OCI-LY1 (cell line): ENCODE results near the gene ECEL1.

Experiments used
- CTCF ChIP-seq: fragments of 200-600 bp; sonication (generic), shearing (Covaris generic); IDR thresholded peaks from 2 replicates; pipeline ENCODE4 v1.5.1; 2017; ENCODE audit warnings: mild to moderate bottlenecking, antibody characterized with exemption, low read length, moderate library complexity, mixed read lengths
- EZH2 ChIP-seq: fragments of 200-600 bp; sonication (generic), shearing (Covaris generic); IDR thresholded peaks from 2 replicates; pipeline ENCODE4 v1.8.0; 2017; ENCODE audit warnings: borderline replicate concordance, mixed run types, mild to moderate bottlenecking, antibody characterized with exemption, low read length, moderate library complexity, mixed read lengths

GRCh38 chr2:232441147-232441651 lies 46.4 kb downstream of the ECEL1 start:
- TF ChIP-seq CTCF (no peak), EZH2 (no peak)
